GM12801 (cell line): Measurements from ENCODE around the gene CES1.

Experiments used
- CTCF ChIP-seq: IDR thresholded peaks from one replicate; pipeline ENCODE4 v1.5.1; 2011; ENCODE audit warnings: control low read depth; ENCODE audit not compliant: insufficient read length; ENCODE audit errors: extremely low read depth

CES1 gene

DNA sequence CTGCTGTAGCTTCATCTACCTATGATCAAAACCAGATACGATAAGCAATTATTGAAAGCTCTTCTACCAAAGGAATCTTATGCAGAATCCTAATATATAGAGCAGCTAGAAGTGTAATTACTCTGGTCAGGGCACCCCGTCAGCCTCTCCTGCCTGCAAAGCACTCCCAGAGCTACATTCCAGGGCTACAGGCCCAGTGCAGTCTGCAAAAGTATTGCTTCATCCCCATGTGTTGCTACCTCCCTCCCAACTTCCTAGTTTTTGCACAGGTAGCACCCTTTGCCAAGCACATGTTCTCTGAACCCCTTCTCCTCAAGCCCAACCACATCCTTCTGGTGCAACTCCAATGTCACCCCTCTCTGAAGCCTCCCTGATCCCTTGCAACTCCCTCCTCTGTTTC is 35.2 kb upstream of the CES1 start:
- no peak for TF ChIP-seq CTCF

DNA sequence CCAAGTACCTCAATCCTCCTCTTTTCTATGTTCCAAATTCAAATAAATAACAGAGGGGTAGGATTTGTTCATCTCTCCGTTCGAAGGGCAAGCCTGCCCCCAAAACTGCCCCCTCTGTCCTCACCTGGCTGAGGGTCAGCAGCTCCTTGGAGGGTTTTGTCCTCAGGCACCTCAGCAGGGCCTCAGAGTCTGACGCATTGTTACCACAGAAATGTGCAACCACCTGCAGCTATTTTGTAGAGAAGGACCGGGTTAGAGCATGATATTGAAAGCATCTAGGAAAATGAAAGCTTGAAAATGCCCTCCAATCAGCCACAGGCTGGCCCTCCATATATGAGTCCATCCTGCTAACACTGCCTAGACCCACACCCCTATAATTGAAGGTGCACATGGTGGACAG is 28.4 kb upstream of the CES1 start:
- no peak for TF ChIP-seq CTCF

- no peak for TF ChIP-seq CTCF
These were observed 24.1 kb upstream of the CES1 start for GRCh38 chr16:55856950-55857349.

DNA sequence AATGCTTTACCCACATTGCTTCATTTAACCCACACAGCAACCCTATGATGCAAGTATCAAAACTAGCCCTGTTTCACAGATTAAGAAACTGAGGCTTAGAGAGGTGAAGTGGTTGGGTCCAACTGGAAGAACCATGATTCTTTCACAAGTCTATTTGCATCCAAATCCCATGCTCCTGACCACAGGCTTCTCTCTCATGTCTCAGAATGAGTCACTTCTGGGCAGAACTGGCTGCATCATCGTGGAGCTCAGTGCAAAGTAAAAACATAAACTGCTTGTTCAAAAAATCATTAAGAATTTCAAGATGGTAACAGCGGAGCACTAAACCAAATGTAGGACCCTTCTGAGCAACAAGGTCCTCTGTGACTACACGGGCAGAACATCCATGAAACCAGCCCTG is 20.2 kb upstream of the CES1 start:
- no peak for TF ChIP-seq CTCF

- no peak for TF ChIP-seq CTCF
These were observed 16.6 kb upstream of the CES1 start for GRCh38 chr16:55849536-55849935.

GRCh38 chr16:55846598-55847346 is 13.9 kb upstream of the CES1 start:
- no peak for TF ChIP-seq CTCF

GRCh38 chr16:55843105-55843395 is 10.2 kb upstream of the CES1 start:
- no peak for TF ChIP-seq CTCF
